GM18498 (cell line): ENCODE data around the gene CLEC18B.
"Not testable (repeated sequence)": the region's sequence is repeated elsewhere in the genome, so short reads cannot be mapped to it uniquely, and the experiment has no call there.

ENCODE experiments used
- ATAC-seq: cut with Tn5 transposase; IDR thresholded peaks from one replicate; pipeline ENCODE4 v1.9.1; 2021; ENCODE audit warnings: mild to moderate bottlenecking, moderate library complexity; ENCODE audit not compliant: unreplicated experiment

CLEC18B gene

GRCh38 chr16:74420612-74421481 is at the start of gene CLEC18B:
Gene CLEC18B, minus strand, starts transcription at chr16:74421478. Its CDS starts 208 bp downstream, at chr16:74421270.
- ATAC-seq: not testable (repeated sequence)

GRCh38 chr16:74469946-74470478 is 48.7 kb upstream of the CLEC18B start:
- no peak for ATAC-seq

- no peak for ATAC-seq
Measured at GRCh38 chr16:74468807-74469525, 47.7 kb upstream of the CLEC18B start.

GRCh38 chr16:74466872-74467271 is 45.6 kb upstream of the CLEC18B start:
- ATAC-seq: peak; percentile 79

GRCh38 chr16:74465851-74466685 is 44.8 kb upstream of the CLEC18B start:
- no peak for ATAC-seq

GRCh38 chr16:74465281-74465680 is 44.0 kb upstream of the CLEC18B start:
- no peak for ATAC-seq

DNA sequence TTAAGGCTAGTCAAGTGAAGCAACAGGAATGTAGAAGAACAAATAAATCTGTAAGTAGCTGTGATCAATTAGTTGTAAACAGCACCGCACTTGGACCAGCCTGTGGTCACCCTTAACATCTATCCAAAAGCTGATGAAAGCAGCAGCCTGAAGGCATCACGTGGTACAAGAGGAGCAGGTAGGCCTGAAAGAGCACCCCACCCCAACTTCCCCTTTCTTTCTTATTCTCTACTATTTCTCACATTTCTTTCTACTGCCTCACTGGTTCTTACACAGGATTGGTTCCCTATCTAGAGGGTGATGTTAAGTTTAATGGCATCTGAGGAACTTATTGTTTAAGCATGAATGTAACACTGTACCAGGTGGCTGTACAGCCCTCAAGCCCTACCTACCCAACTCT is 42.6 kb upstream of the CLEC18B start:
- ATAC-seq: no peak

GRCh38 chr16:74462361-74462760 is 41.1 kb upstream of the CLEC18B start:
- ATAC-seq: no peak

- ATAC-seq: no peak
Measured at GRCh38 chr16:74461826-74462225, 40.5 kb upstream of the CLEC18B start.

DNA sequence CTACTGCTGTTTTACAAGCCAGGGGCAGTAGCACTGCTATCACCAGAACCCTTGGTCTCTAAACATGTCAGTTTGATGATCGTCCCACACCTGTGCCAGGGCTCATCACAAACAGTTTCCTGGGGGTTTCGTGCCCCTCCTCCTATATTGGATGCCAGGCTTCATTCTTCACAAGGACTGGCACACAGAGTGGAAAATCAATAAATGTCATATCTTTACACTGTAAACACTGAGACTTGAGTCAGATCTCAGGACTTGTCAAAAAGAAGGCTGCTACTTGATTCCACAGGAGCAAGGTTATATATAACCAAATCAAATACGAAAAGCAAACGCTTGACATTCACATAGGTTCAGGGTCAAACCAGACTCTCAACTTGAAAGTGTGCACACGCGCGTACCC is 39.3 kb upstream of the CLEC18B start:
- ATAC-seq: no peak

- ATAC-seq: no peak
Measured at GRCh38 chr16:74456290-74456625, 35.0 kb upstream of the CLEC18B start.

GRCh38 chr16:74455619-74456289 is 34.5 kb upstream of the CLEC18B start:
- ATAC-seq: no peak

GRCh38 chr16:74455213-74455612 is 33.9 kb upstream of the CLEC18B start:
- no peak for ATAC-seq

GRCh38 chr16:74451951-74452758 is 30.9 kb upstream of the CLEC18B start:
- peak; percentile 85 for ATAC-seq

DNA sequence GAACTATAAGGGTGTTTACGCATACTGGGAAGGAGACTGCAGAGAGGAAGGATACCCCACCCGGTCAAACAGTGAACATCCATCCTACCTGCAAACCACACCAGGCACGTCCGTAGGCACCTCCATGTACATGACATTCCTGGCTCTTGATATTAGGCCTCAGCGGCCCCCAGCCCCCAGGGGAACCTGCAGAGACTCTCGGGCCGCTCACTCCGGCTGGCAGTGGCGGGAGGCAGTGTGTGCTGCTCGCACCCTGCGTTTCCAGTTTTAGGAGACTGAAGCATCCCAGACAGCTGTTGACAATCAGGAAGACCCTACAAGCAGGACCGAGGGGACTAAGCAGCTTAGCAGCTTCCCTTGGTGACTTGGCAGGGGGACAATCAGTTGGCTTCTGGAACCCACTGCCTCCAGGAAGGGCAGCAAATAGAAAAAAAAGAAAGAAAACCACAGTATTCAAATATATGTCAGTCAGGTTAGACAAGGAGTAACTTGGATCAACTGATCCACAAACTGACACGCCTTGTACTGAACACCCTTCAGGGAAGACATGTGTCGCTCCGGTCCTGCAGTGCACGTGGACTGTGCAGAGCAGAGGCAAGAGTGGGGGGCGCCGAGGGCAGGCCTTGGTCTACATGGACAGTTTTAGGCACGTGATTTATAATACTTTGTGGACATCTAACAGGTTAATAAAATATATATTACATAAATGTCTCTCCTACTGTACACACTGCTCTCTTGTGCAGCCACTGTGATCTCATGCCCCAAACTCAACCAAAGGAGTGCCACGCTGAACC is 29.9 kb upstream of the CLEC18B start:
- ATAC-seq: no peak

DNA sequence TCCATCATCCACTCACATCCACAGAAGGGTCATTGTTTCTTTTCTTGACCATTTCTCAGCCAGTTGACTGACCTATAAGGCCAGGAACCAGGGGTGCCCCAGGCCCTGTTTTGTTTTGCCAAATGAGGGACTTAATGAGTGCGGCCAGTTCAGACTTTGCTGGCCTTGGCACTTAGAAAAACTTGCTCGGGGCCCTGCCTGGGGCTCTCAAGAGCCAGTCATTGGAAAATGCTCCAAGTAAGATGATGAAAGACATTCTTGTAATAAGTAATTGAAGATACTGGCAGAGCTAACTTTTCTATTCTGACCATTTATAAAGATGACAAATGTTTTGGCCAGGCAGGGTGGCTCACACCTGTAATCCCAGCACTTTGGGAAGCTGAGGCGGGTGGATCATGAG is 29.0 kb upstream of the CLEC18B start:
- ATAC-seq: no peak

DNA sequence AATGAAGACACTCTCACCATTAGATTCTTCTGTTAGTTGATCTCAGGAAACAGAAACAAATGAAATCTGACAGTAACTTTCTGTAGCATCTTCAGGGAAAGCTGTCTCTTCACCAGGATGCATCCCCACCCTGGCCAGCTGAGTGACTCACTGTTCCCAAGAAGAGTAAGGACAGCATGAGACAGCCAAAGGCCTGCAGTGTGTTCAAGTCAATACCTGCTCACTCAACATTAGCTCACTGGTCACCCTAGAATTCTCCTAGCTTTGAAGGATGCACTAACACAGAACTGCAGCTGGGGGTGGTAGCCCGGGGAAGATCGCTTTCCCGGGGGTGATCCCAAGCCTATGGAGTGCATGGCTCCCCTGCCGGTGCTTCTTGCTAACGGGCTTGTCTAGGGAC is 28.2 kb upstream of the CLEC18B start:
- ATAC-seq: no peak

- no peak for ATAC-seq
Measured at GRCh38 chr16:74448990-74449389, 27.7 kb upstream of the CLEC18B start.

GRCh38 chr16:74447578-74447977 is 26.3 kb upstream of the CLEC18B start:
- no peak for ATAC-seq
